ENCODE data around the gene TMEM8B. TPM values are rescaled to one million over a fixed set of nuclear protein-coding genes. Genes with fewer than 3 reads are reported as not detected.

TMEM8B gene
- total RNA-seq, 1 donor from 2014 or later: 0.79 TPM

DNA sequence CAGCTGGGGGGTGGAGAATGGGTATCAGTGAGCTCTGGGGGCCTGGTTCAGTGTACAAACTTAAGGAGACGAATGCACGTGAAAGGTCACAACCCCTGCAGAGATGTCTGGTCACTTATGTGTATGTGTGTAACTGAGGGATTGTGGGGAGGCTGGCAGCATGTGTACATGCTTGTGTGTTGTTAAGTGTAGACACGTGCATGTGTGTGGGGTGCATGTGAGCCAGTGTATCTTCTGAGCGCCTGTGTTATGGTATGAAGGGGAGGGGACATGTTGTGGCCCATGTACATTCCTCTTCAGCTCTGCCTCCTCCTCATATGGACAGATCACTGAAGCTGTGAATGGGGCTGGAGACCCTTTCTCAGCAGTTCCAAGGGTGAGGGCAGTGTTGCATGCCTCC, 2.0 kb downstream of the TMEM8B start:
- peak; percentile 83 for FAIRE-seq
- Histone ChIP-seq H3K27me3 (ENCODE audit: control insufficient read depth, insufficient read depth, low read length) (no peaks in the 10 kb centered on the region), H3K36me3 (ENCODE audit: control insufficient read depth, insufficient read depth, low read length) (no peaks in the 10 kb centered on the region), H3K4me3 (ENCODE audit: low read depth, low read length) (no peak overlapping the region)
- DNase-seq (ENCODE audit: low read depth): no peak
- TF ChIP-seq, protein P1, sequence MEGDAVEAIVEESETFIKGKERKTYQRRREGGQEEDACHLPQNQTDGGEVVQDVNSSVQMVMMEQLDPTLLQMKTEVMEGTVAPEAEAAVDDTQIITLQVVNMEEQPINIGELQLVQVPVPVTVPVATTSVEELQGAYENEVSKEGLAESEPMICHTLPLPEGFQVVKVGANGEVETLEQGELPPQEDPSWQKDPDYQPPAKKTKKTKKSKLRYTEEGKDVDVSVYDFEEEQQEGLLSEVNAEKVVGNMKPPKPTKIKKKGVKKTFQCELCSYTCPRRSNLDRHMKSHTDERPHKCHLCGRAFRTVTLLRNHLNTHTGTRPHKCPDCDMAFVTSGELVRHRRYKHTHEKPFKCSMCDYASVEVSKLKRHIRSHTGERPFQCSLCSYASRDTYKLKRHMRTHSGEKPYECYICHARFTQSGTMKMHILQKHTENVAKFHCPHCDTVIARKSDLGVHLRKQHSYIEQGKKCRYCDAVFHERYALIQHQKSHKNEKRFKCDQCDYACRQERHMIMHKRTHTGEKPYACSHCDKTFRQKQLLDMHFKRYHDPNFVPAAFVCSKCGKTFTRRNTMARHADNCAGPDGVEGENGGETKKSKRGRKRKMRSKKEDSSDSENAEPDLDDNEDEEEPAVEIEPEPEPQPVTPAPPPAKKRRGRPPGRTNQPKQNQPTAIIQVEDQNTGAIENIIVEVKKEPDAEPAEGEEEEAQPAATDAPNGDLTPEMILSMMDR (IDR thresholded peaks at IDR 0.05; ENCODE audit: insufficient read depth, low read length, severe bottlenecking): no peak

DNA sequence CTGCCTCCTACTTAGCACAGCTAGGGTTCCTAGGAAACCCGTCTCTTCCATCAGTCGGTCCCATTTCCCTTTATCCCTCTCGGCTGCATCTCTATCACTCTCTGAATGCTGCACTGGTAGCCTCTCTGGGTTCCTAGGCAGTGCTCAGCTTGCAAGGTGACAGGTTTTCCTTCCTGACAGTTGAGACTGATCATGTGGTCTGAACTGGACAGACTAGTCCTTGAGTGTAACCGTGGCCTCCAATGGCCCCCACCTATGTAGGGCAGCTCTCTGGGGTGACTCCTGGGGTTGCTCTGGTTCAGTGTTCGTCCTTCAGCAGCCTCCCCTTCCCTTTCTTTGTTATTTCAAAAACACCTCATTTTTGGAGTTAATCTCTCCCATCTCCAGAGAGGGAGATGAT, 3.8 kb downstream of the TMEM8B start:
- FAIRE-seq: no peak
- no peaks in the 10 kb centered on the region for H3K27me3 ChIP-seq (ENCODE audit: control insufficient read depth, insufficient read depth, low read length)
- DNase-seq (ENCODE audit: low read depth): no peak
- no peak overlapping the region for H3K4me3 ChIP-seq (ENCODE audit: low read depth, low read length)
- TF ChIP-seq, protein P1 (IDR thresholded peaks at IDR 0.05; ENCODE audit: insufficient read depth, low read length, severe bottlenecking): no peak
- H3K36me3 ChIP-seq (ENCODE audit: control insufficient read depth, insufficient read depth, low read length): no peaks in the 10 kb centered on the region

DNA sequence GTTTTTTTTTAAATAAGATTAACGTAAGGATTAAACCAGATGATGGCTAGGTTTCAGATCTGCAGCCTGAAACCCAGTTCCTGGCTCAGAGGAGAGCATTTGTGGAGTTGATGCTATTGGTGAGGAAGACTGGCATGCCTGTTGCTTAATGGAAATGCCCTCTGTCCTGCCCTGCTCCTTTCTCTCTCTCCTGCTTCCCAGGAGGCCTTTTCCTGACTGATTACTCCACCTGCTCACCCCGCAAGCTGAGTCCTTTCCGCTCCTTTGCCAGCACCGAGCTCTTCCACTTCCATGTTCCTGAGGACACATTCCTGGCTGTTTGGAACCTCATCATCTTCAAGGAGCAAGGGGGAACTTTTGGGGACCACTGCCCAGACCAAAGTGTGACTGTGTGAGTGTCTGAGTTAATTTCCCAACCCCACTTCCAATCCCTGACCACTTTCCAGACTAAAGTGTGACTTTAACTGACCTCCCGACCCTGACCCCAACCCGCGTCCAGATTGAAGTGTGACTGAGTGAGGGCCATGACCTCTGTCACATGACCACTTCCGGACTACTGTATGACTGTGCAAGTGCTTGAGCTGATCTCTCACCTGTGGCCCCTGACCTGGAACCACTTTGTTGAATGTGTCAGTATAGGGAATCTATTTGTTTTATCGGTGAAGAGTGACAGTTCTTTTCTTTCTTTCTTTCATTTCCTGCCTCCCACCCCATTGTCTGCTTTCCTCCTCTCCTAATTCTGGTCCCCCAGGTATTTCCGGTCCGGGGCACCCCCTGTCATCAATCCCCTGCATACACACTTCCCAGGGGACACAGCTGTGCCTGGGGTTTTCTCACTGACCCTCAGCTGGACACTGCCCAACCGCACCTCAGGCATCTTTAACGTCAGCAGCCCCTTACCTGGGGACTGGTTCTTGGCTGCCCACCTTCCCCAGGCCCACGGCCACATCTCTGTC, 5.5 kb downstream of the TMEM8B start:
- Histone ChIP-seq H3K27me3 (ENCODE audit: control insufficient read depth, insufficient read depth, low read length) (no peaks in the 10 kb centered on the region), H3K36me3 (ENCODE audit: control insufficient read depth, insufficient read depth, low read length) (no peaks in the 10 kb centered on the region), H3K4me3 (ENCODE audit: low read depth, low read length) (no peak overlapping the region)
- peak; percentile 43 for FAIRE-seq
- no peak for DNase-seq (ENCODE audit: low read depth)
- TF ChIP-seq, protein P1 (IDR thresholded peaks at IDR 0.05; ENCODE audit: insufficient read depth, low read length, severe bottlenecking): no peak

DNA sequence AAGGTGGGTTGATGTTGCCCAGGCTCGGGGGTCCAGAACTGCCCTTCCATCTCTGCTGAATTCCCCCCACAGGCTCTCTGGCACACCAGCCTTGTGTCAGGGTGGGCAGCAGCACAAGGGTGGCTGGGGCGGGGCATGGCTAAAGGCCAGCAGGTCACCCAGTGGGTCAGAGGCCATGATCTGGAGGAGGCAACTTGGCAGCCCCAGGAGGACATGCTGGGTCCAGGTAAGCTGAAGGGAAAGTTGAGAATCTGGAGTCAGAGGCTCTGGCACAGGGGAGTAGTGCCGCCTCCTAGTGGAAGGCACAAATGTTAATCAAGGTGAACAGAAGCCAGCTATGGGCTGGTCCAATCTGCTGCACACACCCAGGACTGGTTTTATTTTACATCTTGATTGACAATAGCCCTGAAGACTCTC, 6.2 kb downstream of the TMEM8B start:
- Histone ChIP-seq H3K4me3 (ENCODE audit: low read depth, low read length) (no peak overlapping the region), H3K36me3 (ENCODE audit: control insufficient read depth, insufficient read depth, low read length) (no peaks in the 10 kb centered on the region), H3K27me3 (ENCODE audit: control insufficient read depth, insufficient read depth, low read length) (no peaks in the 10 kb centered on the region)
- DNase-seq (ENCODE audit: low read depth) (no peak), FAIRE-seq (peak; percentile 88)
- TF ChIP-seq, protein P1 (IDR thresholded peaks at IDR 0.05; ENCODE audit: insufficient read depth, low read length, severe bottlenecking): peak; percentile 66

DNA sequence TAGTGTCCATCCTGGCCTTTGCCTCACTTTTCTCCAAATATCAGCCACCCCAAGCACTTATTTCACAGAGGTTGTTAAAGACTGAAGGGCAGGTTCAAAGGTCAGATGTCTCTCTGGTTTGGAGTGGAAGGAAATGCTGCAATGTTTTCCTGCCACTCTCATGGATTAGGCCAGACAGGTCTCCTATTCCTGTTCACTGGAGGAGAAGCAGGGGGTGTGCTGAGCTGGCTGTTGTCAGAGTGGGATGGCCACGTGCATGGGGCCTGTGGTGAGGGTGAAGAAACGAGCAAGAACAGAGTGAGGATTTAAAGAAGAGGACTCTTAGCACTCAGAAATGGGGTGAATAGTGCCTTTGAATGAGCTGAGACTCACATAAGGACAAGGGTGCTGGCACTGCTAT, 6.7 kb downstream of the TMEM8B start:
- no peaks in the 10 kb centered on the region for H3K27me3 ChIP-seq (ENCODE audit: control insufficient read depth, insufficient read depth, low read length)
- H3K36me3 ChIP-seq (ENCODE audit: control insufficient read depth, insufficient read depth, low read length): no peaks in the 10 kb centered on the region
- no peak for FAIRE-seq
- TF ChIP-seq, protein P1 (IDR thresholded peaks at IDR 0.05; ENCODE audit: insufficient read depth, low read length, severe bottlenecking): no peak
- H3K4me3 ChIP-seq (ENCODE audit: low read depth, low read length): no peak overlapping the region
- DNase-seq (ENCODE audit: low read depth): no peak
